ENCODE data around the gene RGS7.
"Not testable (repeated sequence)": the region's sequence is repeated elsewhere in the genome, so short reads cannot be mapped to it uniquely, and the experiment has no call there.

Gene RGS7

GRCh38 chr1:241203817-241204216, 153.2 kb downstream of the RGS7 start:
- DNase-seq: no peak

- DNase-seq: no peak
Measured at GRCh38 chr1:241202401-241202800, 154.6 kb downstream of the RGS7 start.

GRCh38 chr1:241186716-241187115, 170.3 kb downstream of the RGS7 start:
- no peak for DNase-seq

GRCh38 chr1:241181971-241182370, 175.0 kb downstream of the RGS7 start:
- DNase-seq: no peak

GRCh38 chr1:241181471-241181870, 175.5 kb downstream of the RGS7 start:
- no peak for DNase-seq

- no peak for DNase-seq
Measured at GRCh38 chr1:241180569-241180968, 176.4 kb downstream of the RGS7 start.

- no peak for DNase-seq
Measured at GRCh38 chr1:241177660-241178059, 179.3 kb downstream of the RGS7 start.

GRCh38 chr1:241172486-241172885, 184.5 kb downstream of the RGS7 start:
- DNase-seq: no peak

GRCh38 chr1:241171991-241172390, 185.0 kb downstream of the RGS7 start:
- DNase-seq: no peak

- DNase-seq: no peak
Measured at GRCh38 chr1:241167121-241167630, 189.8 kb downstream of the RGS7 start.

GRCh38 chr1:241166625-241167024, 190.4 kb downstream of the RGS7 start:
- DNase-seq: no peak

GRCh38 chr1:241165256-241165655, 191.7 kb downstream of the RGS7 start:
- DNase-seq: not testable (repeated sequence)

GRCh38 chr1:241163363-241163762, 193.6 kb downstream of the RGS7 start:
- no peak for DNase-seq

GRCh38 chr1:241161188-241161689, 195.8 kb downstream of the RGS7 start:
- no peak for DNase-seq

GRCh38 chr1:241157435-241157834, 199.6 kb downstream of the RGS7 start:
- DNase-seq: no peak

- no peak for DNase-seq
Measured at GRCh38 chr1:241156231-241156965, 200.6 kb downstream of the RGS7 start.

- no peak for DNase-seq
Measured at GRCh38 chr1:241145881-241146280, 211.1 kb downstream of the RGS7 start.

GRCh38 chr1:241143765-241144442, 213.1 kb downstream of the RGS7 start:
- DNase-seq: no peak

GRCh38 chr1:241142493-241142892, 214.5 kb downstream of the RGS7 start:
- DNase-seq: no peak

- DNase-seq: not testable (repeated sequence)
Measured at GRCh38 chr1:241141646-241142045, 215.4 kb downstream of the RGS7 start.

- no peak for DNase-seq
Measured at GRCh38 chr1:241140670-241141069, 216.3 kb downstream of the RGS7 start.

GRCh38 chr1:241139047-241139446, 218.0 kb downstream of the RGS7 start:
- no peak for DNase-seq

- DNase-seq: no peak
Measured at GRCh38 chr1:241138248-241138647, 218.8 kb downstream of the RGS7 start.

- no peak for DNase-seq
Measured at GRCh38 chr1:241136389-241136788, 220.6 kb downstream of the RGS7 start.
